Right lobe of liver (tissue), 4 donors: ENCODE data around the gene ADAM12.

Experiments used
- CTCF ChIP-seq, 4 donors: fragments of 200-600 bp in 3 of 4; fragments of 450-650 bp in 1 of 4; IDR thresholded peaks; one replicate each; pipeline versions ENCODE4 v1.5.1 to v1.8.0; 2016 to 2022; ENCODE audit warnings: antibody characterized with exemption in 4 of 4, mild to moderate bottlenecking in 2 of 4
- POLR2A ChIP-seq: fragments of 450-650 bp; IDR thresholded peaks from one replicate; pipeline ENCODE4 v1.6.1; 2017; ENCODE audit warnings: antibody characterized with exemption, mild to moderate bottlenecking
- donor health status: DM: no; HTN: no; CAD: no.
- donor health status: DM: no; HTN: no; CAD: no.
- donor health status: DM: no; HTN: yes; CAD: no.

- TF ChIP-seq POLR2A (no peak), CTCF (IDR thresholded peaks at IDR 0.05) (no peak)
Observed at GRCh38 chr10:126029999-126030398, 358.3 kb downstream of the ADAM12 start.
